Psoas muscle (tissue), 8 donors: ENCODE results near the gene LTBP4. TPM values are rescaled to one million over a fixed set of nuclear protein-coding genes. Genes with fewer than 3 reads are reported as not detected.

ENCODE experiments used
- ATAC-seq, 4 donors: fragments of 200-7000 bp; cut with Tn5 transposase; one replicate each; pipeline ENCODE4 v1.9.1; 2020; ENCODE audit warnings: moderate library complexity in 3 of 4, mild to moderate bottlenecking in 2 of 4
- DNase-seq, 2 donors: peaks; one replicate each; pipeline ENCODE4 v3.0.0-alpha.2; 2020
- H3K27ac ChIP-seq: fragments of 200-600 bp; one replicate; pipeline ENCODE4 v1.8.0; 2022
- H3K27me3 ChIP-seq, 3 donors: fragments of 200-600 bp in 1 of 3; one replicate each; pipeline versions ENCODE4 v1.6.1 to v1.8.0; 2013 to 2022; ENCODE audit warnings: low read length in 2 of 3, mild to moderate bottlenecking in 2 of 3, moderate library complexity in 1 of 3; ENCODE audit not compliant: insufficient read depth in 3 of 3
- H3K36me3 ChIP-seq, 2 donors: fragments of 200-600 bp in 1 of 2; one replicate each; pipeline versions ENCODE4 v1.6.1 to v1.8.0; 2013 to 2022; ENCODE audit warnings: low read depth in 1 of 2, mild to moderate bottlenecking in 1 of 2, moderate library complexity in 1 of 2; ENCODE audit not compliant: insufficient read depth in 1 of 2
- H3K4me1 ChIP-seq: fragments of 200-600 bp; one replicate; pipeline ENCODE4 v1.8.0; 2022
- H3K4me3 ChIP-seq: fragments of 200-600 bp; one replicate; pipeline ENCODE4 v1.8.0; 2022; ENCODE audit warnings: mild to moderate bottlenecking
- H3K9me3 ChIP-seq: fragments of 200-600 bp; one replicate; pipeline ENCODE4 v1.8.0; 2022
- CTCF ChIP-seq: fragments of 200-600 bp; IDR thresholded peaks from one replicate; pipeline ENCODE4 v1.8.0; 2022; ENCODE audit warnings: antibody characterized with exemption
- WGBS, 3 donors: extraction: QIAGEN DNeasy Blood & Tissue Kit; methylation state at CpG; one replicate each; pipeline versions ENCODE4 v1.1.6 to v1.1.7; 2013; 5-methylcytosine and 5-hydroxymethylcytosine counted together
- intact Hi-C, 2 donors: fragments of 100-400 bp; cut with DNase I; formaldehyde crosslinking; loops; one replicate each; pipeline versions ENCODE4 v1.11.0 to v1.14.2; 2022
- polyA plus RNA-seq, 3 donors: library from polyadenylated mRNA; stranded (reverse); fragments of 200-250 nt; gene quantifications; one replicate each; pipeline ENCODE4 v1.2.3, GENCODE V29; 2013
- total RNA-seq, 4 donors: library from RNA; stranded (reverse); fragmentation: NEBNext Ultra II Directional in 2 of 4; extraction: Animal tissue kit (Norgen Biotek cat#: 25700) in 2 of 4; gene quantifications; one replicate each; pipeline versions ENCODE4 v1.2.1 to v1.2.4, GENCODE V29; 2021 to 2023
- donor health status: healthy with polysubstance abuse.
- donor health status: DM: no; HTN: no; CAD: no; lungs with moderate emphysema.
- donor health status: Bipolar disorder and iron deficiency.
- donor health status: healthy.
- donor health status: DM: yes; HTN: yes; CAD: no.
- donor health status: DM: no; HTN: no; CAD: no.
- donor health status: DM: no; HTN: no; CAD: no.
- donor health status: DM: yes; HTN: yes; CAD: no.

LTBP4 gene
- total and polyA plus RNA-seq, 7 donors: 16.0 to 55.8 (median 24.1) TPM

- no peak for TF ChIP-seq CTCF
- no peaks in the 10 kb centered on the region for H3K36me3 ChIP-seq
- no peaks in the 10 kb centered on the region for H3K4me1 ChIP-seq
- H3K27me3 ChIP-seq: no peaks in the 10 kb centered on the region
- H3K4me3 ChIP-seq: no peak overlapping the region
- intact Hi-C loops: no loop called here
- ATAC-seq (no peak), DNase-seq (peak in 1 of 2 donors; percentile 4)
- no peak overlapping the region for H3K27ac ChIP-seq
- WGBS, 3 donors: 89 to 98% (median 97%) methylated on average over 8 of the region's 8 CpGs
- no peaks in the 10 kb centered on the region for H3K9me3 ChIP-seq
These were observed 56.9 kb downstream of the LTBP4 start for GRCh38 chr19:40658031-40658430.

GRCh38 chr19:40659116-40659515, 57.9 kb downstream of the LTBP4 start:
- no peaks in the 10 kb centered on the region for H3K4me1 ChIP-seq
- H3K4me3 ChIP-seq: no peak overlapping the region
- H3K27ac ChIP-seq: no peak overlapping the region
- no peak for ATAC-seq
- TF ChIP-seq CTCF: no peak
- WGBS, 3 donors: 80 to 87% (median 81%) methylated on average over 5 of the region's 5 CpGs
- no peak for DNase-seq
- no peaks in the 10 kb centered on the region for H3K36me3 ChIP-seq
- H3K9me3 ChIP-seq: no peaks in the 10 kb centered on the region
- no peaks in the 10 kb centered on the region for H3K27me3 ChIP-seq
- intact Hi-C loops: no loop called here

GRCh38 chr19:40659566-40659965, 58.4 kb downstream of the LTBP4 start:
- Histone ChIP-seq H3K27me3 (no peaks in the 10 kb centered on the region), H3K9me3 (no peaks in the 10 kb centered on the region), H3K4me3 (no peak overlapping the region), H3K36me3 (no peaks in the 10 kb centered on the region), H3K27ac (no peak overlapping the region), H3K4me1 (no peaks in the 10 kb centered on the region)
- peak in 1 of 2 donors; percentile 50 for DNase-seq
- intact Hi-C loops: no loop called here
- TF ChIP-seq CTCF: no peak
- whole genome bisulfite sequencing, 3 donors: 59 to 67% (median 66%) methylated on average over 11 of the region's 11 CpGs
- no peak for ATAC-seq

GRCh38 chr19:40661616-40662015, 60.4 kb downstream of the LTBP4 start:
- Histone ChIP-seq H3K27me3 (no peaks in the 10 kb centered on the region), H3K9me3 (no peaks in the 10 kb centered on the region), H3K4me1 (no peaks in the 10 kb centered on the region), H3K36me3 (no peaks in the 10 kb centered on the region), H3K4me3 (no peak overlapping the region), H3K27ac (no peak overlapping the region)
- no peak for TF ChIP-seq CTCF
- WGBS, 3 donors: 87 to 100% (median 90%) methylated on average over 1 of the region's 1 CpG
- intact Hi-C loops: loop anchor here (2.0 to 10.0 kb wide), 6 partner anchors 141 to 483 kb away; no protein-coding TSS in a partner anchor
- ATAC-seq: no peak
- no peak for DNase-seq
